GM18517 (cell line): ENCODE results near the gene RPL18A.

Source experiments
- ATAC-seq: cut with Tn5 transposase; IDR thresholded peaks from one replicate; pipeline ENCODE4 v1.9.1; 2021; ENCODE audit warnings: mild to moderate bottlenecking, moderate library complexity; ENCODE audit not compliant: unreplicated experiment

Gene RPL18A

GRCh38 chr19:17908244-17908643 is 48.5 kb downstream of the RPL18A start:
- no peak for ATAC-seq

GRCh38 chr19:17909003-17909732 is 49.5 kb downstream of the RPL18A start:
- no peak for ATAC-seq

GRCh38 chr19:17910791-17911360 is 51.2 kb downstream of the RPL18A start:
- ATAC-seq: no peak
